Prostate gland (tissue), 2 donors: Measurements from ENCODE around the gene UBXN7.

Experiments used
- POLR2A ChIP-seq: fragments of 450-650 bp; IDR thresholded peaks from one replicate; pipeline ENCODE4 v1.6.1; 2016; ENCODE audit warnings: antibody characterized with exemption, mild to moderate bottlenecking
- POLR2AphosphoS5 ChIP-seq: sonication (generic); formaldehyde crosslinking; IDR thresholded peaks from one replicate; pipeline ENCODE4 v1.6.1; 2017; ENCODE audit warnings: antibody characterized with exemption
- TF ChIP-seq, protein P1 (sequence below), 4 experiments: fragments of 200-600 bp in 2 of 4; fragments of 450-650 bp in 2 of 4; sonication (generic) in 2 of 4; IDR thresholded peaks; 1 replicate in 3 of 4; 2 replicates in 1 of 4; pipeline ENCODE4 v1.5.1; 2016 to 2019; ENCODE audit warnings: antibody characterized with exemption in 4 of 4, mild to moderate bottlenecking in 2 of 4, moderate library complexity in 2 of 4

DNA sequence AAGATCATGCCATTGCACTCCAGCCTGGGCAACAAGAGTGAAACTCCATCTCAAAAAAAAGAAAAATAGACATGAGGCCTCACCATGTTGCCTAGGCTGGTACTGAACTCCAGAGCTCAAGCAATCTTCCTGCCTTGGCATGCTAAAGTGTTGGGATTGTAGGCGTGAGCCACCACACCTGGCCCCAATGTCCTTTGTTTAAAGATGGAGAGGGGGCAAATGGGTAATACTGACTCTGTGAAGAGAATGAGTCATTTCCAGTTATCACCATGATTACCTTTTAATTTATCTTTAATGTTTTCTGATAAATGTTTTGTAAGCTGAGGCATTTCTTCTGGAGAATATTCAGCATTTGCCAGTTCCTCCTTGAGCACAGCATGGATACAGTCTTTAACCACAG is 116.4 kb downstream of the UBXN7 start:
- no peak for TF ChIP-seq POLR2A
- TF ChIP-seq POLR2AphosphoS5, result no peak
- TF ChIP-seq, protein P1, sequence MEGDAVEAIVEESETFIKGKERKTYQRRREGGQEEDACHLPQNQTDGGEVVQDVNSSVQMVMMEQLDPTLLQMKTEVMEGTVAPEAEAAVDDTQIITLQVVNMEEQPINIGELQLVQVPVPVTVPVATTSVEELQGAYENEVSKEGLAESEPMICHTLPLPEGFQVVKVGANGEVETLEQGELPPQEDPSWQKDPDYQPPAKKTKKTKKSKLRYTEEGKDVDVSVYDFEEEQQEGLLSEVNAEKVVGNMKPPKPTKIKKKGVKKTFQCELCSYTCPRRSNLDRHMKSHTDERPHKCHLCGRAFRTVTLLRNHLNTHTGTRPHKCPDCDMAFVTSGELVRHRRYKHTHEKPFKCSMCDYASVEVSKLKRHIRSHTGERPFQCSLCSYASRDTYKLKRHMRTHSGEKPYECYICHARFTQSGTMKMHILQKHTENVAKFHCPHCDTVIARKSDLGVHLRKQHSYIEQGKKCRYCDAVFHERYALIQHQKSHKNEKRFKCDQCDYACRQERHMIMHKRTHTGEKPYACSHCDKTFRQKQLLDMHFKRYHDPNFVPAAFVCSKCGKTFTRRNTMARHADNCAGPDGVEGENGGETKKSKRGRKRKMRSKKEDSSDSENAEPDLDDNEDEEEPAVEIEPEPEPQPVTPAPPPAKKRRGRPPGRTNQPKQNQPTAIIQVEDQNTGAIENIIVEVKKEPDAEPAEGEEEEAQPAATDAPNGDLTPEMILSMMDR (IDR thresholded peaks at IDR 0.05), result no peak
